T-helper 2 cell treated with Interferon-gamma antibody and Interleukin-4, amounts not matched to agents 5 μg/mL and 100 μg/mL, for 36 hours (primary cell): ENCODE data around the gene EGFR.

Experiments
- DNase-seq: peaks from one replicate; pipeline ENCODE4 v3.0.0; 2021; ENCODE audit warnings: low spot score
- H3K27ac Mint-ChIP-seq: one replicate; pipeline ENCODE4 v1.8.0; 2021; ENCODE audit warnings: mild to moderate bottlenecking, mixed read lengths
- H3K27me3 Mint-ChIP-seq: one replicate; pipeline ENCODE4 v1.8.0; 2021; ENCODE audit warnings: low read depth, mixed read lengths
- H3K36me3 Mint-ChIP-seq: one replicate; pipeline ENCODE4 v1.8.0; 2021; ENCODE audit warnings: low read depth, mixed read lengths
- H3K4me1 Mint-ChIP-seq: one replicate; pipeline ENCODE4 v1.8.0; 2021; ENCODE audit warnings: low read depth, mixed read lengths
- H3K4me3 Mint-ChIP-seq: one replicate; pipeline ENCODE4 v1.8.0; 2022; ENCODE audit warnings: mild to moderate bottlenecking, moderate library complexity, mixed read lengths
- H3K9me3 Mint-ChIP-seq: one replicate; pipeline ENCODE4 v1.8.0; 2021; ENCODE audit warnings: mixed read lengths

EGFR gene

GRCh38 chr7:55171157-55171556, 152.3 kb downstream of the EGFR start:
- no peaks in the 10 kb centered on the region for H3K4me1 Mint-ChIP-seq
- H3K4me3 Mint-ChIP-seq: no peak overlapping the region
- no peaks in the 10 kb centered on the region for H3K9me3 Mint-ChIP-seq
- no peak for DNase-seq
- no peaks in the 10 kb centered on the region for H3K36me3 Mint-ChIP-seq
- no peak overlapping the region for H3K27ac Mint-ChIP-seq
- no peaks in the 10 kb centered on the region for H3K27me3 Mint-ChIP-seq

DNA sequence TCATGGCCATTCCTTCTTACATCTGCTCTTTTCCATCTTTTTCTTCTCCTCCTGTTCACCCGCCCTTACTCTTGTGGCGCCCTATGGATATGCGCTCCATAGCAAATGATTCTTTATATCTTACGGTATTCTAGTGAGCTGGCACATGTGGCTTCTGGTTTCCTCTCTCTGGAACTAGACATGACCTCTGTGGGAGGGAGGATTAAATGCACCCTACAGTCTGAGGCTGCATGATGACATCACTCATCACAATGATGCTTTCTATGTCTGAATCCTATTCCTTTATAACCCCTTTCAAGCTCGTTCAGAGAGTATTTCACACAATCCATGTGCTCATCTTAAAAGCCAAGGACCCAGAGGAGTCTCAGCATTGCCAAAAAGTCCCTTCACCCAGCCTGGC, 153.3 kb downstream of the EGFR start:
- H3K9me3 Mint-ChIP-seq: no peaks in the 10 kb centered on the region
- no peaks in the 10 kb centered on the region for H3K4me1 Mint-ChIP-seq
- no peak overlapping the region for H3K27ac Mint-ChIP-seq
- no peaks in the 10 kb centered on the region for H3K27me3 Mint-ChIP-seq
- H3K36me3 Mint-ChIP-seq: no peaks in the 10 kb centered on the region
- DNase-seq: no peak
- no peak overlapping the region for H3K4me3 Mint-ChIP-seq

- H3K27ac Mint-ChIP-seq: no peak overlapping the region
- no peak overlapping the region for H3K4me3 Mint-ChIP-seq
- no peaks in the 10 kb centered on the region for H3K36me3 Mint-ChIP-seq
- no peaks in the 10 kb centered on the region for H3K9me3 Mint-ChIP-seq
- no peaks in the 10 kb centered on the region for H3K4me1 Mint-ChIP-seq
- no peak for DNase-seq
- no peaks in the 10 kb centered on the region for H3K27me3 Mint-ChIP-seq
Observed at GRCh38 chr7:55172881-55173609, 154.2 kb downstream of the EGFR start.

DNA sequence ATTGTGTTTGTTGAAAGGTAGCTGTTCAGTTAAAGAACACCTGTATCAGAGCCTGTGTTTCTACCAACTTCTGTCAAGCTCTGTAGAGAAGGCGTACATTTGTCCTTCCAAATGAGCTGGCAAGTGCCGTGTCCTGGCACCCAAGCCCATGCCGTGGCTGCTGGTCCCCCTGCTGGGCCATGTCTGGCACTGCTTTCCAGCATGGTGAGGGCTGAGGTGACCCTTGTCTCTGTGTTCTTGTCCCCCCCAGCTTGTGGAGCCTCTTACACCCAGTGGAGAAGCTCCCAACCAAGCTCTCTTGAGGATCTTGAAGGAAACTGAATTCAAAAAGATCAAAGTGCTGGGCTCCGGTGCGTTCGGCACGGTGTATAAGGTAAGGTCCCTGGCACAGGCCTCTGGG, 154.9 kb downstream of the EGFR start:
- no peak overlapping the region for H3K4me3 Mint-ChIP-seq
- no peaks in the 10 kb centered on the region for H3K9me3 Mint-ChIP-seq
- H3K4me1 Mint-ChIP-seq: no peaks in the 10 kb centered on the region
- no peaks in the 10 kb centered on the region for H3K36me3 Mint-ChIP-seq
- no peaks in the 10 kb centered on the region for H3K27me3 Mint-ChIP-seq
- DNase-seq: no peak
- H3K27ac Mint-ChIP-seq: no peak overlapping the region

DNA sequence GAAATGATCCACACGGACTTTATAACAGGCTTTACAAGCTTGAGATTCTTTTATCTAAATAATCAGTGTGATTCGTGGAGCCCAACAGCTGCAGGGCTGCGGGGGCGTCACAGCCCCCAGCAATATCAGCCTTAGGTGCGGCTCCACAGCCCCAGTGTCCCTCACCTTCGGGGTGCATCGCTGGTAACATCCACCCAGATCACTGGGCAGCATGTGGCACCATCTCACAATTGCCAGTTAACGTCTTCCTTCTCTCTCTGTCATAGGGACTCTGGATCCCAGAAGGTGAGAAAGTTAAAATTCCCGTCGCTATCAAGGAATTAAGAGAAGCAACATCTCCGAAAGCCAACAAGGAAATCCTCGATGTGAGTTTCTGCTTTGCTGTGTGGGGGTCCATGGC, 155.6 kb downstream of the EGFR start:
- H3K4me3 Mint-ChIP-seq: no peak overlapping the region
- H3K27me3 Mint-ChIP-seq: no peaks in the 10 kb centered on the region
- H3K4me1 Mint-ChIP-seq: no peaks in the 10 kb centered on the region
- H3K27ac Mint-ChIP-seq: no peak overlapping the region
- H3K36me3 Mint-ChIP-seq: no peaks in the 10 kb centered on the region
- no peak for DNase-seq
- H3K9me3 Mint-ChIP-seq: no peaks in the 10 kb centered on the region

DNA sequence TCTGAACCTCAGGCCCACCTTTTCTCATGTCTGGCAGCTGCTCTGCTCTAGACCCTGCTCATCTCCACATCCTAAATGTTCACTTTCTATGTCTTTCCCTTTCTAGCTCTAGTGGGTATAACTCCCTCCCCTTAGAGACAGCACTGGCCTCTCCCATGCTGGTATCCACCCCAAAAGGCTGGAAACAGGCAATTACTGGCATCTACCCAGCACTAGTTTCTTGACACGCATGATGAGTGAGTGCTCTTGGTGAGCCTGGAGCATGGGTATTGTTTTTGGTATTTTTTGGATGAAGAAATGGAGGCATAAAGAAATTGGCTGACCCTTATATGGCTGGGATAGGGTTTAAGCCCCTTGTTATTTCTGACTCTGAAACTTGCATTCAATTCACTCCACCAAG, 156.0 kb downstream of the EGFR start:
- no peak for DNase-seq
- Mint-ChIP-seq H3K9me3 (no peaks in the 10 kb centered on the region), H3K4me1 (no peaks in the 10 kb centered on the region), H3K36me3 (no peaks in the 10 kb centered on the region), H3K27me3 (no peaks in the 10 kb centered on the region), H3K27ac (no peak overlapping the region), H3K4me3 (no peak overlapping the region)

DNA sequence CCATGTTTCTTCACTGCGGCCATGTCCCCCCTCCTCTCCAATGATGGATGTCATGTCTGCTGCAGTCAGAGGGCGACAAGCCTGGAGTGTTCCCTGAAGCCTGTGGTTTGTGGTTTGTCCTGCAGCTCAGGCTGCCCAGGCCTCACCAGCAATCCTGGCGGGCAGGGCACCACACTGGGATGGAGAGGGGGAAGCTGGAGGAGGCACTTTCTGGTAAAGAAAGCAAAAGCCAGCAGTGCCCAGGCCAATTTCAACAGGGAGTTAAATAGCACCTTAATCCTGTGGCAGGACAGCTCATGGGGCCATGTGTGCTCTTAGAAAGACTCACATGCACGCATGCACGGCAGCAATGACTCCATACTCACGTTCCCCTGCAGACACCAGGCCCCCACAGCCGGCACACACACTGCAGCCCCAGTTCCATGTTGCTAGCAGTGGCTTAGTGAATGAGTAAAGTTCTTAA, 158.3 kb downstream of the EGFR start:
- Mint-ChIP-seq H3K27me3 (no peaks in the 10 kb centered on the region), H3K4me1 (no peaks in the 10 kb centered on the region), H3K27ac (no peak overlapping the region), H3K9me3 (no peaks in the 10 kb centered on the region), H3K4me3 (no peak overlapping the region), H3K36me3 (no peaks in the 10 kb centered on the region)
- no peak for DNase-seq

DNA sequence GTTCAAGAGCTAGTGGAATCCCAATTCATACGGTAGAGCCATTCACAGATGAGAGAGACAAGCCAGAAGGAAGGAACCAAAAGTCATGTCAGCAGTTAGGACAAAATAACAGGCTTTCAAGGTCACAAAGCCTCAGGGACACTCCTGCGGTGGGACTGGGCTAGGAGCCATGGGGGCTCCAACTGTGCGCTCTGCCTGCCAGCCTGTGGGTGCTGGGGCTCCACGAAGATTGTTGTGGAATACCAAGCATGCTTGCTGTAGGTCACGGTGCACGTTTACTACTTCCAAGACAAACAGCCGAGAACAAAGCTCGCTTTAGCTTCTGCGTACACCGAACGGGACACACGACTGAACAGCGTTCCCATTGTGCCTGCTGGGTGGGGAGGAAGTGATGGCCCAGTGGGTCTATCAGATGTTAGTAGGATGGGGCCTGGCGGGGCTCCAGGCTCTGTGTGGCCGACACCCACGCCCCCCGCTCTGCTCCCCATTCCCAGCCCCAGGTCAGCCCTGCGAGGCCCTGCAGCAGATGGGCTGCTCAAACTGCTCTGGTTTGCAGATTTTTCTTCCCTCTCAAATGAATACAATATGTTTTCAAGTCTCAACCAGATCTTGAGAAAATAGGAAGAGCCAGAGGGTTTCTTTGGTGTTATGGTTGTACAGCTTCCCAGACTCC, 158.9 kb downstream of the EGFR start:
- Mint-ChIP-seq H3K4me3 (no peak overlapping the region), H3K36me3 (no peaks in the 10 kb centered on the region), H3K27me3 (no peaks in the 10 kb centered on the region), H3K9me3 (no peaks in the 10 kb centered on the region), H3K27ac (no peak overlapping the region), H3K4me1 (no peaks in the 10 kb centered on the region)
- no peak for DNase-seq

- DNase-seq: no peak
- Mint-ChIP-seq H3K27ac (no peak overlapping the region), H3K27me3 (no peaks in the 10 kb centered on the region), H3K9me3 (no peaks in the 10 kb centered on the region), H3K36me3 (no peaks in the 10 kb centered on the region), H3K4me3 (no peak overlapping the region), H3K4me1 (no peaks in the 10 kb centered on the region)
Observed at GRCh38 chr7:55178292-55178862, 159.6 kb downstream of the EGFR start.

DNA sequence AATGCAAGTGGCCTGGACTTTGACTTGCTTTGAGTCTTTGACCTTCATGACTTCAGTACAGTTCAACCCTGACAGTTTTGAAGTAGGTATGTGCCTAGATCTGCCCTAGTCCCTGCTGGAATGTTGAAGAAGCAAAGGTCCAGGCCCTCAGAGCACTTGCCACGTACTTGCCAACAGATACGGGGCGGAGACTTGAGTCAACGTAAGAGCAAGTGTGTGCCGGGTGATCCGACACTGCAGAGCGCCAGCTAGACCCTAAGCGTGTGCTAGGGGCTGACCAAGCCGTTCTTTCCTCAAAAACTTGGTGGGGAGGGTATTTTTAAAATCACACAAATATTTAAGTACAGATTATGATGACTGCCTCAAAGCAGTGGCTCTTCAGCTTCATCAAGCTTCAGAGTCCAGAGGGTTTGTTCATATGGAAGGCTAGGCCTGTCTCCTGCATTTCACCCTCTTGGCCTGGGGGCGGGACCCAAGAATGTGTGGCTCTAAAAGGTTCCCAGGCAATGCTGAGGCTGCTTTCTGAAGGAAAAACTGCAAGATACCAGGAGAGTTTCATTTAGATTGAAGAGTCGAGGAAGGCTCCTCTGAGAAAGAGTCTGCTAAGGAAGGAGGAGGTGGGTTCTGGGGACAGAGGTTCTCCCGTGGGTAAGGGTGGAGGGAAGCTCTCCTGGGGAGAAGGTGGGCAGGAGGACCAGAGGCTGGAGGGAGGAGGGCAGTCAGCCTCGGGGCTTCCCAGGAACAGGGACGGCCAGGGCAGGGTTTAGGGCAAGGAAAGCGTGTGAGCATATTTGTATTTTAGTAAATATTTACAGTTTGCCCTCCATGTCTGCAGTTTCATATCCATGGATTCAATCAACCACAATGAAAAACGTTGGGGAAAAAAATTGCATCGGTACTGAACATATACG, 160.3 kb downstream of the EGFR start:
- no peaks in the 10 kb centered on the region for H3K27me3 Mint-ChIP-seq
- H3K36me3 Mint-ChIP-seq: no peaks in the 10 kb centered on the region
- no peaks in the 10 kb centered on the region for H3K4me1 Mint-ChIP-seq
- no peak for DNase-seq
- no peaks in the 10 kb centered on the region for H3K9me3 Mint-ChIP-seq
- H3K4me3 Mint-ChIP-seq: no peak overlapping the region
- no peak overlapping the region for H3K27ac Mint-ChIP-seq

- no peaks in the 10 kb centered on the region for H3K27me3 Mint-ChIP-seq
Observed at GRCh38 chr7:55179931-55180682, 161.3 kb downstream of the EGFR start.

DNA sequence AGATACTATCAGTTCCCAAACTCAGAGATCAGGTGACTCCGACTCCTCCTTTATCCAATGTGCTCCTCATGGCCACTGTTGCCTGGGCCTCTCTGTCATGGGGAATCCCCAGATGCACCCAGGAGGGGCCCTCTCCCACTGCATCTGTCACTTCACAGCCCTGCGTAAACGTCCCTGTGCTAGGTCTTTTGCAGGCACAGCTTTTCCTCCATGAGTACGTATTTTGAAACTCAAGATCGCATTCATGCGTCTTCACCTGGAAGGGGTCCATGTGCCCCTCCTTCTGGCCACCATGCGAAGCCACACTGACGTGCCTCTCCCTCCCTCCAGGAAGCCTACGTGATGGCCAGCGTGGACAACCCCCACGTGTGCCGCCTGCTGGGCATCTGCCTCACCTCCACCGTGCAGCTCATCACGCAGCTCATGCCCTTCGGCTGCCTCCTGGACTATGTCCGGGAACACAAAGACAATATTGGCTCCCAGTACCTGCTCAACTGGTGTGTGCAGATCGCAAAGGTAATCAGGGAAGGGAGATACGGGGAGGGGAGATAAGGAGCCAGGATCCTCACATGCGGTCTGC, 162.2 kb downstream of the EGFR start:
- Mint-ChIP-seq H3K36me3 (no peaks in the 10 kb centered on the region), H3K9me3 (no peaks in the 10 kb centered on the region), H3K4me3 (no peak overlapping the region), H3K4me1 (no peaks in the 10 kb centered on the region), H3K27me3 (no peaks in the 10 kb centered on the region), H3K27ac (no peak overlapping the region)
- no peak for DNase-seq

More at GRCh38 chr7:55179931-55180682, 161.3 kb downstream of the EGFR start:
- no peak for DNase-seq
- Mint-ChIP-seq H3K4me3 (no peak overlapping the region), H3K9me3 (no peaks in the 10 kb centered on the region), H3K4me1 (no peaks in the 10 kb centered on the region), H3K36me3 (no peaks in the 10 kb centered on the region), H3K27ac (no peak overlapping the region)

DNA sequence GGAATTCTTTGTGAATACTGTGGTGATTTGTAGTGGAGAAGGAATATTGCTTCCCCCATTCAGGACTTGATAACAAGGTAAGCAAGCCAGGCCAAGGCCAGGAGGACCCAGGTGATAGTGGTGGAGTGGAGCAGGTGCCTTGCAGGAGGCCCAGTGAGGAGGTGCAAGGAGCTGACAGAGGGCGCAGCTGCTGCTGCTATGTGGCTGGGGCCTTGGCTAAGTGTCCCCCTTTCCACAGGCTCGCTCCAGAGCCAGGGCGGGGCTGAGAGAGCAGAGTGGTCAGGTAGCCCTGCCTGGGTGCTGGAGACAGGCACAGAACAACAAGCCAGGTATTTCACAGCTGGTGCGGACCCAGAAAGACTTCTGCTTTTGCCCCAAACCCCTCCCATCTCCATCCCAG, 162.9 kb downstream of the EGFR start:
- H3K4me1 Mint-ChIP-seq: no peaks in the 10 kb centered on the region
- no peaks in the 10 kb centered on the region for H3K27me3 Mint-ChIP-seq
- no peak overlapping the region for H3K27ac Mint-ChIP-seq
- no peak for DNase-seq
- no peaks in the 10 kb centered on the region for H3K36me3 Mint-ChIP-seq
- no peaks in the 10 kb centered on the region for H3K9me3 Mint-ChIP-seq
- H3K4me3 Mint-ChIP-seq: no peak overlapping the region
